PC-3 (cell line): ENCODE measurements around the gene ARL14.

Experiments used
- CTCF ChIP-seq: fragments of 300-600 bp; sonication (generic); conservative IDR thresholded peaks from 2 replicates; pipeline ENCODE4 v1.5.1; 2017; ENCODE audit warnings: antibody characterized with exemption, low read depth, mild to moderate bottlenecking, low read length
- EZH2 ChIP-seq: fragments of 300-600 bp; sonication (generic); IDR thresholded peaks from one replicate; pipeline ENCODE4 v1.6.1; 2017; ENCODE audit warnings: antibody characterized with exemption, mild to moderate bottlenecking, low read length; ENCODE audit not compliant: unreplicated experiment
- EZH2phosphoT487 ChIP-seq: fragments of 300-600 bp; sonication (generic); IDR thresholded peaks from 2 replicates; pipeline ENCODE4 v1.6.1; 2018; ENCODE audit warnings: mild to moderate bottlenecking, antibody characterized with exemption, low read length, borderline replicate concordance

DNA sequence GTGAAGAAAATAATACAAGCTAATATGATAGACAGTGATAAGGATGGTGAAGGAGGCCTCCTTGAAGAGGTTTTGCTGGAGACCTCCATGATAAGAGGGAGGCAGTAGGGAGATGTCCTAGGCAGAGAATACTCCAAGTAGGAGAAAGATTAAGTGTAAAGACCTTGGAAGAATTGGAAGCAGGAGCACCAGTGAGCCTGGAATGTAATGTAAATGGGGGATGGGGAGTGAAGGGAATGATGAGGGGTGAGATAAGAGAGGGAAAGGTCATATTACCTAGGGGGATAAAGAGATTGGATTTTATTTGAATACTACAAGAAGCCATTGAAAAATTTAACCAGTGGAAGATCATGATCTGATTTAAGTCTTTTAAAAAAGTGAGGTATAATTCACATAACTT lies 41.7 kb upstream of the ARL14 start:
- TF ChIP-seq CTCF (no peak), EZH2 (no peak), EZH2phosphoT487 (no peak)
